GM12874 (cell line): ENCODE measurements around the gene RPS6KA5.

ENCODE experiments used
- TF ChIP-seq, protein P1 (sequence below): IDR thresholded peaks from 2 replicates; pipeline ENCODE4 v1.5.1; 2011; ENCODE audit warnings: low read depth, mild to moderate bottlenecking, control low read depth, low read length, moderate library complexity; ENCODE audit not compliant: insufficient read depth

Gene RPS6KA5

DNA sequence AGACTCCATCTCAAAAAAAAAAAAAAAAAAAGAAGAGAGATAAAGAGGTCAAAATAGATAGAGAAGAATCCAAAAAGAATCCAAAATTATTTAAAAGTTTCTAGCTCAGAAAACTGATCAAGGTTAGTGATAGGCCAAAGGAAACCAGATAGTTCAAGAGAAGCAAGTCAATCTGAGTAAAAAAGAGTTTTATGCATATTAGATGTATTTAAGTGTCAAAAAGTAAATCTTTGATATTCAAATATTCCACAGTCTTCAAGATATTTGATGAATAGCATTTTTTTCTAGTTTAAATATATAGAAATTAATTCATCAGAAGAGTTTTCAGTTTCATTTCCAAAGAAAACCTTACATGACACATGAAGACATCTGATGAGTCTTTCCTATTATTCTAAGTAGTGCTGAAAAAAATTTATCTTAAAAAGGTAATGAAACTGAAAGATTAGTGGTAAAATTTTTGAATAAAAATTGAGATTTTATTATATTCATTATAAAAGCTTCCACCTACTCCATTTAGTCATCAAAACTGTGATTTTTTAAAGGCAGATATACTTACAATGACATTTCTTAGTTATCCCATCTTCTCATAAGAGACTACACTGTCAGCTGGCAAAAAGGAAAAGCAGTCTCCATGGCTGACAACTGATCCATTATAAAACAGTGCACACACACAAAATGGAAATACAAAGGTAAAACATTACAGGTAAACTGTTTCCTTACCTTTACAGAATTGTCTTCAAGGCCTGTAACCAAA lies 68.6 kb downstream of the RPS6KA5 start:
- TF ChIP-seq, protein P1, sequence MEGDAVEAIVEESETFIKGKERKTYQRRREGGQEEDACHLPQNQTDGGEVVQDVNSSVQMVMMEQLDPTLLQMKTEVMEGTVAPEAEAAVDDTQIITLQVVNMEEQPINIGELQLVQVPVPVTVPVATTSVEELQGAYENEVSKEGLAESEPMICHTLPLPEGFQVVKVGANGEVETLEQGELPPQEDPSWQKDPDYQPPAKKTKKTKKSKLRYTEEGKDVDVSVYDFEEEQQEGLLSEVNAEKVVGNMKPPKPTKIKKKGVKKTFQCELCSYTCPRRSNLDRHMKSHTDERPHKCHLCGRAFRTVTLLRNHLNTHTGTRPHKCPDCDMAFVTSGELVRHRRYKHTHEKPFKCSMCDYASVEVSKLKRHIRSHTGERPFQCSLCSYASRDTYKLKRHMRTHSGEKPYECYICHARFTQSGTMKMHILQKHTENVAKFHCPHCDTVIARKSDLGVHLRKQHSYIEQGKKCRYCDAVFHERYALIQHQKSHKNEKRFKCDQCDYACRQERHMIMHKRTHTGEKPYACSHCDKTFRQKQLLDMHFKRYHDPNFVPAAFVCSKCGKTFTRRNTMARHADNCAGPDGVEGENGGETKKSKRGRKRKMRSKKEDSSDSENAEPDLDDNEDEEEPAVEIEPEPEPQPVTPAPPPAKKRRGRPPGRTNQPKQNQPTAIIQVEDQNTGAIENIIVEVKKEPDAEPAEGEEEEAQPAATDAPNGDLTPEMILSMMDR = no peak

DNA sequence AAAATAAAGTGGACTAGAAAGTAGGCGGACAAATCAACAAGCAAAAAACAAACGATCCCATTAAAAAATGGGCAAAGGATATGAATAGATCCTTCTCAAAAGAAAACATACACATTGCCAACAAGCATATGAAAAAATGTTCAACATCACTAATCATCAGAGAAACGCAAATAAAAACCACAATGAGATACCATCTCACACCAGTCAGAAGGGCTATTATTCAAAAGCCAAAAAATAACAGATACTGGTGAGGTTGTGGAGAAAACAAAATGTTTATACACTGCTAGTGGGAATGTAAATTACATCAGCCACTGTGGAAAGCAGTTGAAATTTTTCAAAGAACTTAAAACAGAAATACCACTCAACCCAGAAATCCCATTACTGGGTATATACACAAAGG lies 70.3 kb downstream of the RPS6KA5 start:
- TF ChIP-seq, protein P1 = no peak

DNA sequence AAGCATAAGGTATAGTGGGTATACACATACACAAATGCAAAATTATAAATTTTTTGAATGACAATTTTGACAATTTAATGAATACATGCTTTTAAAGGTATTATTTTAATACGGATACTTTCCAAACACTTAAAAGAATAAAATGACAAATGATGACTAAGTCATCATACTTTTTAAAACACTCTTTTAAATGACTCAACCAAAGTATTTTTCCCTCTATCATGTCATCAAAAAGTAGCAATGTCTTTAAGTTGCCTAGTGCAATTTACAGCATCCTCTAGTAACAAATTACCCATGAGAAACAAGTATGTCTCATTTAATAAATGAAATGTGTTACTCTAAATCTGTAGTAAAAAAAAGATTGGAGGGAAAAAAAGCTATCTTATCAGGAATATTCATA lies 73.3 kb downstream of the RPS6KA5 start:
- TF ChIP-seq, protein P1 = no peak

DNA sequence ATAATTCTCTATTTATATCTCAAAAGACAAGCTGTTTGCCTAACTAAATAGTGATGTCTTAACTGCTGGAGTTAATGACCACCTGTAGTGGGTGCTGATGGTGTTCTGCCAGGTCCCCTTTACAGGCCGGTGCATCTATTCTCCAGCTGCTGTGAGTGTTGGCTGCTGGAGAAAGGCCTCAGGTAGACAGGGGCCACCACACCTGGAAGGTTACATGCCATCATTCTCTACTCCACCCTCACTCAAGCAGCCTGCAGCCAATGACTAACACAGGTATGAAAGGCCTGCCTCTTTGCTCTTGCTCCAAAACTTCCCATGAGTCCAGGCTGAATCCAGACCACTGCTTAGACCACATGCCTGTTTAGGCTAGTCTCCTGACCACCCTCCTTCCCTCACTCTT lies 73.9 kb downstream of the RPS6KA5 start:
- TF ChIP-seq, protein P1 = 0 out of 2 replicates have a peak, but pooled peaks have one; percentile 14

DNA sequence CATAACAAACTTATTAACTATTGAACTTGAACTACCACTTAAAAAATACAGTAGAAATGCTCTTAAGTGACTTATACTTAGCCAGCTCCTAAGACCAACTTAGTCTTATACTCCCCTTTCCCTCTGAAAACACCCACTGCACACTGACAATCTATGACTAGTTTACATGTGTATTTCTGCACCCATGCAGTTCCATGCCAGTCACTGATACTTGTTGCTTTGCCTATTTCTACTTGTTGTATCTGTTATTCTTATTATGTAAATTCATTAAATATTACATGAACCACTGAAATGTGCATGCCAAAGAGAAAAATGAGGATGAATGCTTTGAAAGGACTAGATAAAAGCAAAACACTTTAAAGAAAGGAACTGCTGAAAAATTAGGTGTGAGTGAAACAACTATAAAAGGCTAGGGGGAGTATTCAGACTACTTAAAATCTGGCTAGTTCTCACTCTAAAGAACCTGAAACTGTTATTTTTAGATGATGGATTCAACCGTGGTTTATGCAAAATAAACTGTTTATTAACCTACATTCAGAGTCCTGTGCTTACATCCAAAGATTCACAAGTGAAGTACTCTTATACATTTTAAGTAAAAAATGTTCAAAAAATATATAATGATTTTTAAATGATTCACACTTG lies 74.7 kb downstream of the RPS6KA5 start:
- TF ChIP-seq, protein P1 = no peak

DNA sequence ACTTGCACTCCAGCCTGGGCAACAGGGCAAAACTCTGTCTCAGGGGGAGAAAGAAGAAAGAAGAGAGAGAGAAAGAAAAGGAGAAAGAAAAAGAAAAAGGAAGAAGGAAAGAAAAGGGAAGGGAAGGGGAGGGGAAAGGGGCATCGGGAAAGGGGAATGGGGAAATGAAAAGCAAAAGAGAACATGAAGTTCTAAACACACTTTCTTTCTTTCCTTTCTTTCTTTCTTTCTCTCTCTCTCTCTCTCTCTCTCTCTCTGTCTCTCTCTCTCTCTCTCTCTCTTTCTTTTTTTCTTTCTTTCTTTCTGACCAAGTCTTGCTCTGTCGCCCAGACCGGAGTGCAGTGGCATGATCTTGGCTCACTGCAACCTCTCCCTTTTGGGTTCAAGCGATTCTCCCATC lies 76.9 kb downstream of the RPS6KA5 start:
- TF ChIP-seq, protein P1 = no peak

DNA sequence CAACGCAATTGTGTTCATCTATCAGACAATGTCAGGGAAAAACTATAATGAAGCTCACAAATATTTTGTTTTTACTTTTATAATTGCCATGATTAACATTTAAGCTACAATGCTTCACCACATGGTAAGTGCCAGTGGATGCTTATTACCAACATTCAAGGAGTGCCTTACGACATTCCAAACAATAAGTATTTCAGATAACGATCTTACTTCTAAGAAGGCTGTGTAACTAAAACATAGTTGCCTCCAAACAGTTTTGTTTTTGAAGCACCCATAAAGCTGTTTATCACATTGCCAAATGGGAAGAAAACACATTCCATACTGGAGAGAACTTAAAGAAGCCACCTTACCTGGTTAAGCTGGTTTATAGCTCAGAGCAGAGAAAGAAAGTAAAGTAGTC lies 78.8 kb downstream of the RPS6KA5 start:
- TF ChIP-seq, protein P1 = no peak
